Fibroblast of skin of left biceps (primary cell): Measurements from ENCODE around the gene SURF2.

Experiments used
- DNase-seq, 2 experiments: peaks; one replicate each; pipeline ENCODE4 v3.0.0-alpha.2; 2013; ENCODE audit warnings: low read depth in 2 of 2

The SURF2 gene

DNA sequence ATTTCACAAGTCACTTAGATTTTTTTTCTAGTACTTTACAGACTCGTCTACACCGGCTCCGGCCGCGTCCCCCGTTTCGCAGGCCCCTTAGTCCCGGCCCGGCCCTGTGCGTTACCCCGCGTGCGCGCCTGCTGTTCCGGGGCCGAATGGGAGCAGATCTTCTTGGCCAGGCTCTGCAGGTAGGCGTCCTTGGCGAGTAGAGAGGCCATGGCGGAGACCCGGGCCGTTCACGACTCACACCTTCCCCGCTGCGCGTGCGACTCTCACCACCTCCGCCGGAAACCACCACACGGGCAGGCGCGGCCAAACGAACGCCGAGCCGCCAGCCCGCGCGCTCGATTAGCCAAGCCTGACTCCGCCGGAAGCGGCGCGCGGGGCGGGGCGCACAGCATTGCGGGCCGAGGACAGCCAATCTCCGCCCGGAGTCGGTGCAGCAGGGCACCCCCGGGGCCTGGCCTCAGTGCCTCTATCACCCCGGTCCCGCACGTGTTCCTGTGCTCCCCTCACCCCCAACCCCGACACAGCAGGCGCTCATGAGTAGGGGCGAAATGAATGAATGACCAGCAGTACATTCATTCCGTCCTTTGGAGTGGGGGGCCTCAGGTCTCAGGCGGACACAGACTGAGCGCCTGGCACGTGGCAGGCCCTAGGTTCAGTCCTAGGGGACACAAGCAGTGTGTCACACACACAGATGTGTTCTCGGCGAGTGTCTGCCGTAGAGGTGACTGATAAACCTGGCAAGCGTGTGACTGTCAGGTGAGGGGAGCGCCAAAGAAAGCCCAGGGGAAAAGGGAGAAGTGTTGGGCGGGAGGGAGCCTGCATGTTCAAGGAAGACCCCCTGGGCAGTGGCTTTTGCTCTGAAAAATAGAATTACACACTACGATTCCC is 20.2 kb upstream of the SURF2 start, which contains the start of gene SURF6:
SURF6 (minus strand) TSS at position 265 of the 888 bp plus-strand sequence; CDS start at position 209, 56 bp downstream.
- DNase-seq, result peak; percentile 64 to 69

DNA sequence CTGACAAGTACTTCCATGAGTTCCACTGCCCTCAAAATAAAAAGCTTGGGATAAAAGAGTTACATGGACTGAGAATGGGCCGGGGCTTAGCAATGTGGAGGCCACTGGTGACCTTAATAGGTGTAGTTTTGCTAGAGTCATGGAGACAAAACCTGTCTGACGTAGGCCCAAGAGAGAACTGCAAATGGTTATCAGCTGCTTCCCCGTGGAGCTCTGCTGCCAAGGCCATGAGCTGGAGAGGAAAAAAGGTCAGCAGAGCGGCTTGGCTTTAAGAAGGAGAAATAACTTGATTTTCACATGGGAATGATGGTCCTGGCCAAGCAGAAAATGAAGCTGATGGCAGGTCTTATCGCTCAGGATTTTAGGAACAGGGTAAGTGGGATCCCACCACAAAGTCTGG is 16.7 kb upstream of the SURF2 start:
- DNase-seq, result no peak

DNA sequence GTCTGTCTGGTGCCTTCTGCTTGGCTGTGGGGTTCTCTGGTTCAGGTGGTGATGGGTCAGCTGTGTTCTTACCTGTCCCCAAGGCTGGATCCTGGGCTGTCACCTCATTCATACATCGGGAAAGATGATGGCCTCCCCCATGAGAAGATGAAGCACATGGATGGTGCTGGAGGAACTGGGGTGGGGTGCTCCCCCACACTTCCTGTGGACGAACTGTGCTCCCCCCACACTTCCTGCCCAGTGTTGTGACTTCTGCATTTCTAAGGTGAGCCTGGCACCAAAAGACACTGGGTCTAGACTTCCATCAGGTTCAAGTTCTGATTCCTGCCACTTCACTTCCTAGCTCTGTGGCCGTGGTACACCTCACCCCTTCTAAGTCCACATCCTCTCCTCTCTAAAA is 16.1 kb upstream of the SURF2 start:
- DNase-seq, result no peak

DNA sequence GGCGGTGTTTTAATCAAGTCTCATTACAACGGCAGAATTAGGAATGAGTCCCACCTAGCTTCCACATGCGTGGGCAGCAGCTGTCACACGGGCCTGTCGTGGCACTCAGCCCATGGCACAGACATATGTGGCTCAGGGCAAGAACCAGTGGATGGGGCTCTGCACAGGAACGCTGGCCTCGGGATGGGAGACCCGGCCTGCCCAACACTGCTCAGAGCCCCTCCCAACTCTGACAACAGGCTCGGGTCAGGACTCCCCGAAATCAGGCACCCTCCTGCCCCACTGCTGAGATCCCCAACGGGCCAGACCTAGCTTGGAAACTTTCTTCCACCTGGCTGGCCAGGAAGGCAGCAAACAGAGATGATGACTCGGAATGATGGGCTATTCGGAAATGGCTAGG is 15.4 kb upstream of the SURF2 start:
- no peak for DNase-seq

DNA sequence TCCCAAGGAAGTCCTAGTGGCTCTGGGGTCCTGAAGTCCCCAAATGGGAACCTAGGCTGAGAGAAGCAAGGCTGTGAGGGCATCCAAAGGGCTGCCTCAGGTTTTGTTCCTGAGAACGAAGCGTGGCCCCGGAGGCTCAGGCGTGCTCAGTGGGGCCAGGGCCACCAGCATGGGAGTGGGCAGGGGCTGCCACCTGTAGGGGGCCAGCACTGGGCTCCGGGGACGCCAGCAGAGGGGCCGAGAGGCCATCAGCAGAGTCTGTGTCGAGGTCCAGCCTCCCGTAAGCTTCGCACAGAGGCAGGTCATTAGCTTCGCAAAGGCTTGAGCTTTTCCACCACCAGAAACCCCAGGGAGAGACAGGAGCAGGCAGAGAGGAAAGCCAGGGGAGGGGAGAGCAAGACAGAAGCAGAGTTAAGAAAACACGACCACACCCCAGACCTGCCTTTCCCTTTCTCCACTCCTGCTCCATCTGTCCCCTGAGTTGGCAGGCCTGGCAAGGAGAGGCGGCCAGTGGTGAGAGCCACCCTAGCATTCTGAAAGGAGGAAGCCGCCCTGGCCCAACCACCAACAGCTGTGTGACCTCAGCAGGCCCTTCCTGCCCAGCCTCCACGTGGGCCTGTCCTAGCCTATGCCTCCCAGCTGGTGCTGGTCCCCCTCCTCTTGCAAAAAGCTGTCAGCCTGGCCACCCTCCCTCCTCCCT is 14.8 kb upstream of the SURF2 start:
- DNase-seq, result no peak

DNA sequence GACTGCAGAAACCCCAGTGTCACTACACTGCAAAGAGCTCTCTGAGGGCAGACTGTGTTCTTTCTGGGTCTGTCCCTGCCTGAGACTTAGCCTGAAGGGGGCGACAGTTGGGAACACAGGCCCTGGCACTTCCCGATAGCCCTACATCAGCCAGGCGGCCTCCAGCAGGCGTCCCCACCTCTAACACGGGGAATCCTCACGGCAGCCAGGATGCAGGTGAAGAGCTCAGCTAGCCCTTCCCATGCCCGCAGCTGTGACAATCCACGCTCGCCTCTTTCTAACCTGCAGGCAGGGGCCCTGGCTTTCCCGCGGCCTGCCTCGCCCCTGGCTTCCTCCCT is 14.3 kb upstream of the SURF2 start:
- DNase-seq, result no peak

DNA sequence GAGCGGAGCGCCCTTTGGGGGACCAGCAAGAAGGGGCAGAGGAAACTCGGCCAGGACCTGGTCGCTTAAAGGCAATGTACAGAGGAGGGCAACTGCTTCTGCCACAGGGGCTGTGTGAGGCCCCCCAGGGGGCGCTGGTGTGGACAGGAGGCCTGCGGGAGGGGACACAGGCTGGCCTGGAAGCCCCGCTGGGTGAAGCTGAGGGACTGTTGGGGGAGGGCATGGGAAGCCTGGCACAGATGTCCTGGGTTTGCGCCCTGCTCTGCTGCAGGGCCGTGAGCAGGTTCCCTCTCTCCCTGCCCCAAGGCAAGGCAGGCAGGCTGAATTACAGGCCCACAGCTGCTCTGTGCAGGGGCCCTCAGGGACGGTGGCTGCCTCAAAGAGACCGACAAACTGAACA is 13.8 kb upstream of the SURF2 start:
- DNase-seq, result no peak

DNA sequence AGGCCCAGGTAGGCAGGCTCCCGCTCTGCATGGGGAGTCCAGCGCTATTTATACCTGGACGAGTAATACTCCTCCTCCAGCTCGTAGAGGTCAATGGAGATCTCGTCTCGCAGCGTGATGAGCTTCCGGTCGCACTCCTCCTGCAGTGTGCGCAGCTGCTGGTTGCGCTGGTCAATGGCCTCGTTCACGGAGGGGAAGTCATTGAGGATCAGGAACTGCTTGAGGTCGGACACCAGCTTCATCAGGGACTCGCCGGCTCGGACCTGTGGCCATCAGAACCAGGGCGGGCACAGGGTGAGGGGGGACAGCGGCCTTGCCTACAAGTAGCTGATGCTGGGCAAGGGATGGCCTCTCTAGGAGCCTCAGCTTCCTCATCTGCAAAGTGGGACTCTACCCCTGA is 12.3 kb upstream of the SURF2 start:
- no peak for DNase-seq

DNA sequence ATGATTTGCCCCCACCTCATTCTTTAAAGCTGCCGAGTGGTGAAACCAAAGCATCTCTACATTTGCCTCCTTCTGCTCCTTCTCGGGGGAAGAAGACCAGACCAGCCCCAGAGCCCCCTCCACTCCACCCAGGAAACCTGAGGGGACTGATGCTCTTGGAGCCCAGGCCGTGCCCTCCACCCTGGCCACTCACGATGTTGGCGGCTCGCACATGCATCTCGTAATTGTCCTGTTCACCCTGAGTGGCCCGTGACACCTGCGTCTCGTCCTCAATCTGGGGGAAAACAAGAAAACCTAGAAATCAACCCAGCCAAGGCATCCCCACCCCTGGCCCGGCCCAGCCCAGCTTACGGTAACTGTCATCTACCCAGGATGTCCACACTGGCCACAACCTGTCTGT is 11.4 kb upstream of the SURF2 start:
- DNase-seq, result no peak

DNA sequence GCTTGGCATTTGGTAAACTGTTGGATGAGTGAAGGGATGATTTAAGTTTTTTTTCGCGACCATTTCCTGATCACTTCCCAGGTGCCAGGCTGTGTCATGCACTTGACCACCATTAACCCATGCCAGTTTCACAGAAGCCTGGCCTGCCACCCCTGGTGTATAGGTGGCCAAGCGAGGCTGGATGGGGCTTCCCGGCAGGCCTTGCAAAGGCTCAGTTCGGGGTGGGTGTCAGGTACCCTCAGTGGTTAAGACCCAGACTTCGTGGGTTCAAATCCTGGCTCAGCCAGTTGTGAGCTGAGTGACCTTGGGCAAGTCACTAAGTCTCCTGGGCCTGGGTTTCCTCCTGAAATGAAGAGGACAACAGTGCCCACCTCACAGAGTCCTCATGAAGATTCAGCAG is 10.8 kb upstream of the SURF2 start:
- DNase-seq, result no peak

DNA sequence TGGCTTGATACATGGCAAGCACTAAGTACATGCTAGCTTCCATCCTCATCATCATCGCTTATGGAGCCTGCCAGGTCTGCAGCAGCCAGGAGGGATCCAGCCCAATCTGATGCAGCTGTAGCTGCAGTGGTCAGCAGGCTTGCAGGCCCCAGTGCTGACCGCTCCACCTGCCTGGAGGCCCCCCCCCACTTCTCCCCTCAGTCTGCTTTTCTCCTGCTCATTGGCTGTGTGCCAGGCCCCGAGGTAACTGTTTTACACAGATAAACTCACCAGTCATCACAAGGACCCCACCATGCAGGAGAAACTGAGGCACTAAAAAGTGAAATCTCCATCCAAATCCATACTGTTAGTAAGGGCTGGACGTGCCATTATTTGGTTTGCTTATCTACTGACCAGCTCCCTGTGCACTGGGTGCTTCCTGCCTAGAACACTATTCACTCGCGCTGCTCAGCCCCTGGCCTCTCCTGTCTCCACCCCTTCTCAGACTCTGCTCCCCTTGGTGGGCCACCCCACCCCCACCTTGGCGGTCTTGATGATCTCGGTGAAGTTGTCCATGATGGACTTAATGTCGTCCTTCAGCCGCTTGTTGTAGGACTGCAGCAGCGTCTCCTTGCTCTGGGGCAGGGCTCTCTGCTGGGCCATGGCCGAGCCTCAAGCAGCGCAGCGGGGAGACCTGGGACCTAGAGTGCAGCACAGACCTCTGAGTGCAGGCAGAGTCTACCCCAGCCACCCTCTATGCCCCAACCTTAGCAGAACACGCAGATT is 10.1 kb upstream of the SURF2 start:
- DNase-seq, result no peak

DNA sequence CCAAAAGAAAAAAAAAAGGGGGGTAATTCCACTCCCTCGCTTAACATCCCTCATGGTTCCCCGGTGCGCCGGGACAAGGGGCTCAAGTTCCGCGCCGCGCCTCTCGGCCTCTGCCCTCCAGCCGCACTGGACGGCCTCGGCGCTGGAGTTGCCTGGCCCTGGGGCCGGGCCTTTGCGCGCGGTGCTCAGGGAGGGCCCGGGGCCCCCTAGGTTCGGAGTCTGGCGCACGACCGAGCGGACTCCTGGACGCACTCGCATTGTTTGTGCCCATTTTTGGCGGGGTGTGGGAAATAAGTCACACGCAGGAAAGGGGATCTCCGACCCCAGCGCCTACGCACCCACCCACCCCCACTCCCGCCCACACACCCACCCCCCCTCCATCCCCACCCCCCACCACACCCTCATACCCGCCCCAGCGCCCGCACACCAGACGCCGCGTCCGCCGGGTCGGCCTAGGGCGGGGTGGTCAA is 8.8 kb upstream of the SURF2 start:
- no peak for DNase-seq

DNA sequence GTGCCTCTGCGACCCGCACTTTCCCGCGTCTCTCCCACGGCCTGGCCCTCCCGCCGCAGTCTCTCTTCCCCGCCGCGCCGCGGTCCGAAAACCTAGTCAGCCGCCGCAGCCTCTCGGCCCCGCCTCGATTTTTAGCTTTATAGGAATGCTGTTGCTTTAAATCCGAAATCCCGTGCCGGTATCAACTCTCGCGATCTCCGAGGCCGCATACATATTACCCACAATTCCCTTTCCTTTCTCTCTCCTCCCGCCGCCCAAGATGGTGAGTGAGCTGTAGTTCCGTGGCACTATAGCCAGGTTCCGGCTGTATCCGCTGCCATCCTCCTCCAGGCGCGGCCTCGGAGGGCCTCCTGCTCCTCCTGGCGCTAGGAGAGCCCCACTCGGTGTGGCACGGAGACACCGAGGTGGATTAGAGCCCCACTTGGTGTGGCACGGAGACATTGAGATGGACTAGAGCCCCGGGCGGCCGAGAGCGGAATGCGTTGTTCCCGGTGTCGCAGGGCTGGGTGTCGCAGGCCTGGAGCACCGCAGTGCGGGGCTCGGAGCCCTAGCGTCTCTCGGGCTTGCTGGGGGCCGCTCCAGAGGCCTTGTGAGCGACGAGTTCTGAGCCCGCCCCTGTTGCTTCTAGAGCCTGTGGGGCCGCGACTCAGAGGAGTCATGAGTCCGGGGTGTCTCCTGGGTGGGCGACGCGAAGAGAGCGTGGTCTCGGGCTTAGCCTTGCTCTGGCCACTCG is 8.2 kb upstream of the SURF2 start, which contains the start of the genes MED22 and RPL7A:
MED22 (minus strand) TSS at position 147 of the 733 bp plus-strand sequence. CDS start 1,469 bp downstream, outside the sequence.
RPL7A (plus strand) TSS at position 234 of the 733 bp plus-strand sequence; CDS start at position 260, 26 bp downstream.
- peak; percentile 88 to 91 for DNase-seq

DNA sequence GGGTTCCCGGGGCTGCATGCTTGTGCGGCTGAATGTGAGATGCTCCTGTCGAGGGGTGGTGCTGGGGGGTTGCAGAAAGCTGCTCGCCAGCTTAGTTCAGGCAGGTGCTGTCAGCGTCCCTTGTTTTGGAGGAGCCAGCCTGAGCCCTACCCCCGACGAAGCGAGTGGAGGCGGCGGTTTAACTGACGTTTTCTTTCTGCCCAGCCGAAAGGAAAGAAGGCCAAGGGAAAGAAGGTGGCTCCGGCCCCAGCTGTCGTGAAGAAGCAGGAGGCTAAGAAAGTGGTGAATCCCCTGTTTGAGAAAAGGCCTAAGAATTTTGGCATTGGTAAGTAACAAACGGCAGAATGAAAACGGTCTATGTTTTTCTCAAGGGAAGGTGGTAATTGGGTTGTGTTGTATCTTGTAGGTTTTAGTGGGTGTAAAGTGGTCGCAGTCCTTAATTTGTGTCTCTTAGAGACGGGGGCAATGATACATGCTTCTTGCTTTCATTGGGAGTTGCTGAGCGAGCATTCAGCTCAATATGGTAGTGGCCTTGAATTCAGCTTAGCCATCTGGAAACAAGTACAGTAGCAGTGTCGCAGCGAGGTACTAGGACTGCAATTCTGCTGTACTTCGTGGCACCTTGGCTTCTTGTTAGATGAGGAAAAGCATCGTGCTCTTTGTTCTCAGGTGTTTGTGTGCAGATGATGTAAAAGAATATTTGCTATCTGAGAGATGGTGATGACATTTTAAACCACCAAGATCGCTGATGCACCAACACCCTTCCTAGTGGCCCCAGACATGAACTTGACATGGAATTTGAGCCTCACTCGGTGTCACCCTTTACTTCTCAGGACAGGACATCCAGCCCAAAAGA is 7.4 kb upstream of the SURF2 start:
- DNase-seq, result no peak

DNA sequence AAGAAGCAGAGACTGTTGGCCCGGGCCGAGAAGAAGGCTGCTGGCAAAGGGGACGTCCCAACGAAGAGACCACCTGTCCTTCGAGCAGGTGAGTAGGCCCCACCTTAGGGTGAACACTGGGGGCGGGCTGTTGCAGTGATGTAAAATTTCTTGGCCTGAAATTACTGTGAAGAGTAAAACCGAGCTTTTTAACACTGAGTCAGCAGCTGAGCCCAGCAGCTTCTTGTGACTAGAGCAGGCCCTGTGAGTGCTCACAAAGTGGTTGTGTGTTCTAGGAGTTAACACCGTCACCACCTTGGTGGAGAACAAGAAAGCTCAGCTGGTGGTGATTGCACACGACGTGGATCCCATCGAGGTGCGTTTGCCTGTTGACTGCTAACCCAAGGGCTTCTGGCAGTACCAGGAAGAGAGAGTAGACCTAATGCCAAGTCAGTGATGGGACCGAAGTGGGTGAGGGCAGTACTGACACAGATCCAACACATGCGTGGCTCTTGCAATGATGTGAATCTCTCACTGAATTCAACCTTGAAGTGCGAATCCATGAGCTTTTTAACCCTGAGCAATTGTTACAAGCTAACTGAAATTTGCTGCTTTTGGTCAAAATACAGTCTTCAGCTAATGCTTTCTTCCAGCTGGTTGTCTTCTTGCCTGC is 6.3 kb upstream of the SURF2 start:
- DNase-seq, result no peak

DNA sequence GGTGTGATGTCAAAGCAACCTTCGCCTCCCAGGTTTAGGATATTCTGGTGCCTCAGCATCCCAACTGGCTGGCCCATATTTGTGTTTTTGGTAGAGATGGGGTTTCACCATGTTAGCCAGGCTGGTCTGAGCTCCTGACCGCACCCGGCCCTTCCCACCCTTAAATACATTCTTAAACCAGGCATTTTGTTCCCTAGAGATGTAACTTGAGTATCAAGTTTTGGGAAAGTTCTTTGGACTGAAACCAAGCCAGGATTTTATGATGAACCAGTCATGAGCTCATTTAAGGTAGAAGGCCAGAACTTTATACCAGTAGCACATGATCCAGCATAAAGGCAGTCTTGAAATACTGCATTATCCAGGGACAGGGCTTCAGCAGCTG is 4.8 kb upstream of the SURF2 start:
- no peak for DNase-seq

DNA sequence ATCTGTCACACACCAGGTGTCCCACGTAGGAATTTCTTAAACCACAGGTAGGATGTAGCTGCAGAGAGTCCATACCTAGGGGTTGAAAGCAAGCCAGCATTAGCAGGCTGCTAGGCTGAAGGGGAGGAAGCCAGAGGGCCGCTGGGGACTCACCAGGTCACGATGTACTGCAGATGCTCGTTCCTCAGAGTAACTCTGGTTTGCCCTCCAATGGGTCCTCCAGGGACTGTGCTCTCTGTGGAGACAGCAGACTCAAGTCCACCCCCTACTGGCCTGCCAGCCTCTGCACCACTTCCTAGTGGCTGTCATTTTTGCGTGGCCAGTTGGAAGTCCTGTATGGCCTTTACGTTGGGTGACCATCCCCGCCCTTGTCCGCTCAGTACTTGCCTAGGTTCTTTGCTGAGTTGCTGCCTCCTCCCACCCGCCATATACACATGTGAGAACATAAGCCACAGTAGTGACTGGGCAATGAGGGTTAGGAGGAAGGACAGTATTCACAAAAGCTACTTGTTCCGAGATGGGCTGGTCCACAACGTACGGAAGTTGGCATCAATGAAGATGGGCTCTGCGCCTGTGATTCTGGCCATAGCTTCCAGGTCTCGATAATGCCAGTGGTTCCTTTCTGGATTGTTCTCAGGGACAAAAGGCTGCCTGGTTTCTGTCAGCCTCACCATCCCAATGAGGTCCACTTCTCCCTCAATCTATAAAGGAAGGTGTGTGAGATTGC is 4.3 kb upstream of the SURF2 start:
- no peak for DNase-seq

DNA sequence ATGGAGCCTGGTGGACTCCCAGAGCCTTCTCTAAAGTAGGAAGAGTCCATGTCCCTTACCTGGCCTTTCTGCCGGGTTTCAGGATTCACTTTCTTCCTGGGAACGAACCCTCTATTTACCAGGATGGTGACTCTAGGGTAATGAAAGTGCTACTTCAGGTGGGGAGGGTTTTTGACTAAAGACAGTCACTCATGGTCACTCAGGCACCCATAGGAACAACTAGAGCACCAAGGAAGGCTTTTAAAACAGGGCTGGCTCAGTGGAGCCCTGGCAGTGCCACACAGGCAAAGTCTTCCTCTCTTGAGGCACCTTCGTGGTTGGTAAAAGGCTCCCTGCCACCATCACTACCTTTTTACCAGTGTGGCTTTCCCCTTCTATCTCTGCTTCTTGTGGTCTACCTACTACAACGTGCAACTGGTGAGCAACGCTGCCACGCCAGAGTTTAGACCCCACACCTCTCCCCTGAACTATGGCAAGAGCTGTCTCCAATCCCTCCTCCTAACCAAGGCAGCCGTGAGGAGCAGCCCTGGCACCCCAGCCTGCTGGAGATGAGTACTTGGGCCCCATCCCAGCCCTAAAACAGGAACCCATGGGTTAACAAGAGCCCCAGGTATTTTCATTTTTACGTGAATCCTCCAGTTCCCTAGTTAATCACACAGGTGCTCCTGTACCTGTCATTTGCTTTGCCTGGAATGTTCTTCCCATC is 3.6 kb upstream of the SURF2 start:
- no peak for DNase-seq

DNA sequence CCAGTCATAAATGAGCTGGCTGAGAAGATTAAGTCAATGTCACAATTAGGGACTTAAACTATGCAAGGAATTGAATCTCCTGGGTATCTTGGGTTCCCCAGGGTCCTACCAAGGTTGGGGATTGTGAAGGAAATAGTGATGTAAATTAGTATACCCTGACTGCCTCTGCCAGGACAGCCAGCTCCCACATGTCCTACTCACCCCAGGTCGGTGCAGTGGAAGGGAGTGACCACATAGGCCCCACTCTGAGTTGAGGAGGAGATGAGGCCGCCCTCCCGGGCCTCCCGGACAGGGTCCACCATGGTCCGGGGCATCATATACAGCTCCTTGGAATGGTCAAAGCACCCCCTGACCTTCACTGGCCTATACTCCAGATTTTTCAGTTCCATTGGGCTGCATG is 2.8 kb upstream of the SURF2 start:
- DNase-seq, result no peak
